GM12875 (cell line): ENCODE data around the gene HEATR9.

Source experiments
- H3K4me3 ChIP-seq: one replicate; pipeline ENCODE4 v1.5.1; 2011; ENCODE audit warnings: low read depth, low read length, control low read depth
- CTCF ChIP-seq: IDR thresholded peaks from 2 replicates; pipeline ENCODE4 v1.5.1; 2011; ENCODE audit warnings: low read depth, mild to moderate bottlenecking, control low read depth, inconsistent platforms, low read length, moderate library complexity, borderline replicate concordance; ENCODE audit not compliant: insufficient read depth

The HEATR9 gene

GRCh38 chr17:35808240-35808961 is 60.3 kb downstream of the HEATR9 start:
- TF ChIP-seq CTCF = no peak
- H3K4me3 ChIP-seq = peak overlapping the region; percentile 96

- TF ChIP-seq CTCF = no peak
Observed at GRCh38 chr17:35807371-35808144, 61.1 kb downstream of the HEATR9 start.

More at GRCh38 chr17:35807371-35808144, 61.1 kb downstream of the HEATR9 start:
- no peak overlapping the region for H3K4me3 ChIP-seq
